GM21619 (cell line): Measurements from ENCODE around the gene IL31RA.

Source experiments
- ATAC-seq: cut with Tn5 transposase; IDR thresholded peaks from one replicate; pipeline ENCODE4 v1.9.1; 2021; ENCODE audit not compliant: unreplicated experiment

The IL31RA gene

GRCh38 chr5:55858104-55858503 is 6.9 kb downstream of the IL31RA start:
- ATAC-seq, result no peak

- no peak for ATAC-seq
Measured at GRCh38 chr5:55860288-55860687, 9.1 kb downstream of the IL31RA start.

- no peak for ATAC-seq
Measured at GRCh38 chr5:55860709-55861108, 9.6 kb downstream of the IL31RA start.

GRCh38 chr5:55864606-55865541 is 13.7 kb downstream of the IL31RA start:
- ATAC-seq, result no peak

GRCh38 chr5:55865831-55866230 is 14.7 kb downstream of the IL31RA start:
- ATAC-seq, result no peak

- no peak for ATAC-seq
Measured at GRCh38 chr5:55866485-55866884, 15.3 kb downstream of the IL31RA start.

GRCh38 chr5:55866934-55867333 is 15.8 kb downstream of the IL31RA start:
- ATAC-seq, result no peak

- no peak for ATAC-seq
Measured at GRCh38 chr5:55868846-55869245, 17.7 kb downstream of the IL31RA start.

GRCh38 chr5:55869847-55870246 is 18.7 kb downstream of the IL31RA start:
- no peak for ATAC-seq

GRCh38 chr5:55873234-55873633 is 22.1 kb downstream of the IL31RA start:
- ATAC-seq, result no peak

- ATAC-seq, result no peak
Measured at GRCh38 chr5:55877655-55878054, 26.5 kb downstream of the IL31RA start.

- ATAC-seq, result no peak
Measured at GRCh38 chr5:55880453-55880852, 29.3 kb downstream of the IL31RA start.

- ATAC-seq, result no peak
Measured at GRCh38 chr5:55885359-55885758, 34.2 kb downstream of the IL31RA start.

GRCh38 chr5:55888205-55888604 is 37.0 kb downstream of the IL31RA start:
- no peak for ATAC-seq

GRCh38 chr5:55892479-55892878 is 41.3 kb downstream of the IL31RA start:
- ATAC-seq, result no peak

GRCh38 chr5:55894135-55894534 is 43.0 kb downstream of the IL31RA start:
- peak; percentile 57 for ATAC-seq

- ATAC-seq, result no peak
Measured at GRCh38 chr5:55895346-55895745, 44.2 kb downstream of the IL31RA start.

- no peak for ATAC-seq
Measured at GRCh38 chr5:55896238-55896637, 45.1 kb downstream of the IL31RA start.

- ATAC-seq, result no peak
Measured at GRCh38 chr5:55896663-55897062, 45.5 kb downstream of the IL31RA start.

GRCh38 chr5:55897206-55897894 is 46.2 kb downstream of the IL31RA start:
- ATAC-seq, result no peak

- ATAC-seq, result no peak
Measured at GRCh38 chr5:55897905-55898304, 46.7 kb downstream of the IL31RA start.

GRCh38 chr5:55899344-55899743 is 48.2 kb downstream of the IL31RA start:
- ATAC-seq, result no peak
